DND-41 (cell line): ENCODE data around the gene C1QTNF3.

ENCODE experiments used
- ATAC-seq: fragments of 200-7000 bp; cut with Tn5 transposase; 3 replicates; pipeline ENCODE4 v1.9.1; 2021; ENCODE audit warnings: low read depth; ENCODE audit not compliant: insufficient read depth
- DNase-seq: peaks from one replicate; pipeline ENCODE4 v3.0.0-alpha.2; 2020
- H2AFZ ChIP-seq: 2 replicates; pipeline ENCODE4 v1.6.0; 2012; ENCODE audit warnings: low read depth, low read length
- H3K27ac ChIP-seq: 2 replicates; pipeline ENCODE4 v1.5.1; 2012; ENCODE audit warnings: low read length, inconsistent platforms
- H3K27me3 ChIP-seq: fragments of 200-600 bp; sonication (generic); 2 replicates; pipeline ENCODE4 v1.6.0; 2012; ENCODE audit warnings: low read length, mild to moderate bottlenecking, inconsistent platforms; ENCODE audit not compliant: insufficient read depth, poor library complexity
- H3K36me3 ChIP-seq: 2 replicates; pipeline ENCODE4 v1.5.1; 2012; ENCODE audit warnings: low read length, inconsistent platforms; ENCODE audit not compliant: insufficient read depth
- H3K4me1 ChIP-seq: 2 replicates; pipeline ENCODE4 v1.5.1; 2012; ENCODE audit warnings: mild to moderate bottlenecking, low read length; ENCODE audit not compliant: insufficient read depth
- H3K4me2 ChIP-seq: 2 replicates; pipeline ENCODE4 v1.6.0; 2012; ENCODE audit warnings: mild to moderate bottlenecking, moderate library complexity, low read length, inconsistent platforms; ENCODE audit not compliant: insufficient read depth
- H3K4me3 ChIP-seq, 2 experiments: fragments of 200-600 bp in 1 of 2; shearing (Covaris generic) in 1 of 2; 2 replicates each; pipeline ENCODE4 v1.5.1; 2012 to 2016; ENCODE audit warnings: inconsistent platforms in 2 of 2, low read length in 2 of 2, mild to moderate bottlenecking in 2 of 2, low read depth in 1 of 2, moderate library complexity in 1 of 2
- H3K79me2 ChIP-seq: 2 replicates; pipeline ENCODE4 v1.6.0; 2012; ENCODE audit warnings: low read length, inconsistent platforms; ENCODE audit not compliant: insufficient read depth
- H3K9ac ChIP-seq: 2 replicates; pipeline ENCODE4 v1.6.0; 2012; ENCODE audit warnings: low read depth, mild to moderate bottlenecking, inconsistent platforms, low read length, moderate library complexity
- H3K9me3 ChIP-seq: 2 replicates; pipeline ENCODE4 v1.5.1; 2012; ENCODE audit warnings: low read length, moderate library complexity, mild to moderate bottlenecking, inconsistent platforms; ENCODE audit not compliant: insufficient read depth, severe bottlenecking
- H4K20me1 ChIP-seq: 2 replicates; pipeline ENCODE4 v1.6.0; 2012; ENCODE audit warnings: low read length; ENCODE audit not compliant: insufficient read depth
- CTCF ChIP-seq: IDR thresholded peaks from 2 replicates; pipeline ENCODE4 v1.5.1; 2012; ENCODE audit warnings: borderline replicate concordance, low read length, moderate library complexity, mild to moderate bottlenecking; ENCODE audit not compliant: poor library complexity, severe bottlenecking; ENCODE audit errors: extremely low read depth
- EZH2 ChIP-seq: IDR thresholded peaks from 3 replicates; pipeline ENCODE4 v1.6.1; 2012; ENCODE audit warnings: borderline replicate concordance, low read depth, mild to moderate bottlenecking, moderate library complexity, low read length, inconsistent platforms; ENCODE audit not compliant: severe bottlenecking

C1QTNF3 gene

GRCh38 chr5:33969572-33970452 lies 73.2 kb downstream of the C1QTNF3 start:
- Histone ChIP-seq H3K79me2 (no peaks in the 10 kb centered on the region), H3K27ac (no peak overlapping the region), H3K36me3 (no peaks in the 10 kb centered on the region), H2AFZ (no peak overlapping the region), H3K27me3 (no peaks in the 10 kb centered on the region), H4K20me1 (no peaks in the 10 kb centered on the region), H3K4me3 (no peak overlapping the region), H3K9ac (no peak overlapping the region), H3K4me1 (no peaks in the 10 kb centered on the region), H3K9me3 (no peaks in the 10 kb centered on the region), H3K4me2 (no peak overlapping the region)
- peak; percentile 67; the same call in 2 of the 3 replicates for ATAC-seq
- TF ChIP-seq EZH2: no peak
- TF ChIP-seq CTCF: peak; percentile 63
- DNase-seq: no peak

GRCh38 chr5:33968211-33969005 lies 74.6 kb downstream of the C1QTNF3 start:
- Histone ChIP-seq H3K27me3 (no peaks in the 10 kb centered on the region), H3K4me2 (no peak overlapping the region), H3K4me1 (no peaks in the 10 kb centered on the region), H3K27ac (no peak overlapping the region), H3K9me3 (no peaks in the 10 kb centered on the region), H3K4me3 (no peak overlapping the region), H3K36me3 (no peaks in the 10 kb centered on the region), H3K79me2 (no peaks in the 10 kb centered on the region), H3K9ac (no peak overlapping the region), H2AFZ (no peak overlapping the region), H4K20me1 (no peaks in the 10 kb centered on the region)
- ATAC-seq (no peak), DNase-seq (no peak)
- TF ChIP-seq EZH2 (no peak), CTCF (no peak)
